Adrenal gland (tissue), 12 donors: Measurements from ENCODE around the gene SYCE1L. TPM values are rescaled to one million over a fixed set of nuclear protein-coding genes. Genes with fewer than 3 reads are reported as not detected.

ENCODE experiments used
- DNase-seq, 7 donors: peaks; one replicate each; pipeline ENCODE4 v3.0.0-alpha.2; 2019 to 2020
- H3K27ac ChIP-seq, 5 donors: fragments of 200-600 bp; sonication (generic) in 4 of 5; 1 replicate in 3 of 5; 2 replicates in 2 of 5; pipeline versions ENCODE4 v1.5.1 to v1.8.0; 2016 to 2020; ENCODE audit warnings: mild to moderate bottlenecking in 1 of 5
- H3K27me3 ChIP-seq: fragments of 200-600 bp; 2 replicates; pipeline ENCODE4 v1.8.0; 2021
- H3K36me3 ChIP-seq, 2 donors: fragments of 200-600 bp; replicated peaks in 1 of 2; 1 replicate in 1 of 2; 2 replicates in 1 of 2; pipeline versions ENCODE4 v1.5.1 to v1.8.0; 2018 to 2022
- H3K4me1 ChIP-seq, 2 donors: fragments of 200-600 bp; replicated peaks in 1 of 2; 1 replicate in 1 of 2; 2 replicates in 1 of 2; pipeline versions ENCODE4 v1.5.1 to v1.8.0; 2018 to 2021
- H3K4me3 ChIP-seq, 4 donors: fragments of 200-600 bp; sonication (generic) in 3 of 4; one replicate each; pipeline ENCODE4 v1.5.1; 2016 to 2018
- H3K9me3 ChIP-seq, 3 donors: fragments of 200-600 bp; sonication (generic) in 1 of 3; replicated peaks in 1 of 3; 1 replicate in 2 of 3; 2 replicates in 1 of 3; pipeline versions ENCODE4 v1.5.1 to v1.8.0; 2016 to 2021
- POLR2A ChIP-seq, 2 donors: fragments of 450-650 bp; IDR thresholded peaks; one replicate each; pipeline ENCODE4 v1.6.1; 2017; ENCODE audit warnings: antibody characterized with exemption in 2 of 2, mild to moderate bottlenecking in 2 of 2, moderate library complexity in 1 of 2
- WGBS, 4 donors: extraction: QIAGEN DNeasy Blood & Tissue Kit in 2 of 4; methylation state at CpG; one replicate each; pipeline versions ENCODE4 v1.1.5 to v1.1.7; 2013 to 2017; 5-methylcytosine and 5-hydroxymethylcytosine counted together
- intact Hi-C, 2 donors: fragments of 100-400 bp; cut with DNase I; formaldehyde crosslinking; loops; one replicate each; pipeline versions ENCODE4 v1.14.1 to v1.15.0; 2022 to 2023
- polyA plus RNA-seq, 3 donors: library from polyadenylated mRNA; stranded (reverse); fragments of 200-250 nt in 2 of 3; fragments of 350-450 nt in 1 of 3; fragmentation: Illumina TruSeq in 1 of 3; extraction: RNeasy Lipid Tissue Mini Kit (QIAGEN cat#74804) in 1 of 3; gene quantifications; one replicate each; pipeline ENCODE4 v1.2.3, GENCODE V29; 2013 to 2014
- total RNA-seq, 9 donors: library from RNA; depleted of rRNA in 4 of 9; stranded (reverse); fragments of >200 nt in 4 of 9; fragments of 120-200 nt in 1 of 9; fragmentation: NEBNext Ultra II Directional in 1 of 9; extraction: Animal tissue kit (Norgen Biotek cat#: 25700) in 1 of 9; gene quantifications; one replicate each; pipeline versions ENCODE4 v1.1.0 to v1.2.4, GENCODE V29; 2013 to 2023
- TF ChIP-seq, protein P1 (sequence below), 6 experiments: fragments of 450-650 bp in 4 of 6; fragments of 200-600 bp in 2 of 6; sonication (generic) in 1 of 6; IDR thresholded peaks; 1 replicate in 5 of 6; 2 replicates in 1 of 6; pipeline versions ENCODE4 v1.5.1 to v1.8.0; 2016 to 2021; ENCODE audit warnings: antibody characterized with exemption in 6 of 6, mild to moderate bottlenecking in 2 of 6, moderate library complexity in 1 of 6
- donor health status: healthy with polysubstance abuse.
- donor health status: Bipolar disorder and iron deficiency.
- donor health status: DM: yes; HTN: yes; CAD: no.
- donor health status: DM: no; HTN: no; CAD: no.
- donor health status: DM: no; HTN: no; CAD: no.
- donor health status: DM: yes; HTN: yes; CAD: no.

The SYCE1L gene
- total and polyA plus RNA-seq, 12 donors: 0.42 to 10.8 (median 2.2) TPM; not detected in 3

GRCh38 chr16:77213542-77214106, 14.4 kb downstream of the SYCE1L start:
- no peak overlapping the region for H3K27ac ChIP-seq
- H3K4me3 ChIP-seq: no peak overlapping the region
- no peaks in the 10 kb centered on the region for H3K36me3 ChIP-seq
- peaks cover 0 to 12% of the 10 kb centered on the region in 2 donors for H3K4me1 ChIP-seq
- WGBS, 4 donors: 81 to 84% (median 83%) methylated on average over 13 to 15 of the region's 15 CpGs
- no peaks in the 10 kb centered on the region for H3K27me3 ChIP-seq
- no peaks in the 10 kb centered on the region for H3K9me3 ChIP-seq
- DNase-seq: peak in 6 of 7 donors; percentile 59 to 75 (median 68)
- intact Hi-C loops: no loop called here
- no peak for TF ChIP-seq POLR2A (IDR thresholded peaks at IDR 0.05)
- TF ChIP-seq, protein P1, sequence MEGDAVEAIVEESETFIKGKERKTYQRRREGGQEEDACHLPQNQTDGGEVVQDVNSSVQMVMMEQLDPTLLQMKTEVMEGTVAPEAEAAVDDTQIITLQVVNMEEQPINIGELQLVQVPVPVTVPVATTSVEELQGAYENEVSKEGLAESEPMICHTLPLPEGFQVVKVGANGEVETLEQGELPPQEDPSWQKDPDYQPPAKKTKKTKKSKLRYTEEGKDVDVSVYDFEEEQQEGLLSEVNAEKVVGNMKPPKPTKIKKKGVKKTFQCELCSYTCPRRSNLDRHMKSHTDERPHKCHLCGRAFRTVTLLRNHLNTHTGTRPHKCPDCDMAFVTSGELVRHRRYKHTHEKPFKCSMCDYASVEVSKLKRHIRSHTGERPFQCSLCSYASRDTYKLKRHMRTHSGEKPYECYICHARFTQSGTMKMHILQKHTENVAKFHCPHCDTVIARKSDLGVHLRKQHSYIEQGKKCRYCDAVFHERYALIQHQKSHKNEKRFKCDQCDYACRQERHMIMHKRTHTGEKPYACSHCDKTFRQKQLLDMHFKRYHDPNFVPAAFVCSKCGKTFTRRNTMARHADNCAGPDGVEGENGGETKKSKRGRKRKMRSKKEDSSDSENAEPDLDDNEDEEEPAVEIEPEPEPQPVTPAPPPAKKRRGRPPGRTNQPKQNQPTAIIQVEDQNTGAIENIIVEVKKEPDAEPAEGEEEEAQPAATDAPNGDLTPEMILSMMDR (IDR thresholded peaks at IDR 0.05): no peak

DNA sequence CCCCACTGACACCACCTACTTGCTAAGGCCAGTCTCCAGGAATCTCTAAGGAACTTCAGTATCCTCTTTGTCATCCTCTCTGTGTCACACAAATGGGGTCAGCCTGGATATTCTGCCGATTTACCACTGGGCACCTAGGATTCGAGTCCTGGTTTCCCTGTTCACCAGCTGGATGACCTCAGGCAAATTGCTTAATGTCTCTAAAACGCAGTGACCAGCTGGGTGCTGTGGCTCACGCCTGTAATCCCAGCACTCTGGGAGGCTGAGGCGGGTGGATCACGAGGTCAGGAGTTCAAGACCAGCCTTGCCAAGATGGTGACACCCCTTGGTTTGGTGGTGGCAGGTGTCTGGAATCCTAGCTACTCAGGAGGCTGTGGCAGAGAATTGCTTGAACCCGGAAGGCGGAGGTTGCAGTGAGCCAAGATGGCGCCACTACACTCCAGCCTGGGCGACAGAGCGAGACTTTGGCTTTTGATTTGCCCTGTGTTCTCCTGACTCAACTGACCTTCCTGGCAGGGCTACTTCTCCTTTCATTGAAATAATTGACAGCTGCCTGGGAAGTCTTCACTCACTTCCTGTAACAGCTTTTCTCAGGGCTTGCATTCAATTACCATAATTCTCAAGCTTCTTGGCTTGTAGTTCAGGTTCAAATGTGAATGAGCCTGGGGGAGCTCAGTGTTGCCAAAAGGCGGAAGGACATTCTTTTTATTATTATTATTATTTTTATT, 15.4 kb downstream of the SYCE1L start:
- H3K27ac ChIP-seq: no peak overlapping the region
- H3K27me3 ChIP-seq: no peaks in the 10 kb centered on the region
- H3K9me3 ChIP-seq: no peaks in the 10 kb centered on the region
- peaks cover 0 to 12% of the 10 kb centered on the region in 2 donors for H3K4me1 ChIP-seq
- intact Hi-C loops: no loop called here
- no peak overlapping the region for H3K4me3 ChIP-seq
- TF ChIP-seq, protein P1 (IDR thresholded peaks at IDR 0.05): no peak
- TF ChIP-seq POLR2A (IDR thresholded peaks at IDR 0.05): no peak
- 87 to 90% (median 87%) methylated on average over 12 of the region's 12 CpGs for WGBS, 4 donors
- no peak for DNase-seq
- no peaks in the 10 kb centered on the region for H3K36me3 ChIP-seq

- H3K36me3 ChIP-seq: no peaks in the 10 kb centered on the region
- intact Hi-C loops: no loop called here
- no peaks in the 10 kb centered on the region for H3K9me3 ChIP-seq
- H3K27ac ChIP-seq: no peak overlapping the region
- no peak overlapping the region for H3K4me3 ChIP-seq
- TF ChIP-seq, protein P1 (IDR thresholded peaks at IDR 0.05): no peak
- no peak for TF ChIP-seq POLR2A (IDR thresholded peaks at IDR 0.05)
- DNase-seq: no peak
- WGBS, 4 donors: 78 to 86% (median 80%) methylated on average over 3 of the region's 3 CpGs
- no peaks in the 10 kb centered on the region for H3K27me3 ChIP-seq
- no peaks in the 10 kb centered on the region for H3K4me1 ChIP-seq
These were observed 20.2 kb downstream of the SYCE1L start for GRCh38 chr16:77219437-77219836.

GRCh38 chr16:77220427-77220826, 21.2 kb downstream of the SYCE1L start:
- H3K4me1 ChIP-seq: no peaks in the 10 kb centered on the region
- no peak for DNase-seq
- H3K4me3 ChIP-seq: no peak overlapping the region
- 52 to 88% (median 56%) methylated on average over 1 to 3 of the region's 3 CpGs for WGBS, 4 donors
- TF ChIP-seq, protein P1 (IDR thresholded peaks at IDR 0.05): no peak
- no peak for TF ChIP-seq POLR2A (IDR thresholded peaks at IDR 0.05)
- no peak overlapping the region for H3K27ac ChIP-seq
- no peaks in the 10 kb centered on the region for H3K9me3 ChIP-seq
- no peaks in the 10 kb centered on the region for H3K27me3 ChIP-seq
- intact Hi-C loops: no loop called here
- no peaks in the 10 kb centered on the region for H3K36me3 ChIP-seq
